GM23338 (cell line): ENCODE data around the gene PCSK5. TPM values are rescaled to one million over a fixed set of nuclear protein-coding genes. Genes with fewer than 3 reads are reported as not detected.

Source experiments
- ATAC-seq: fragments of 200-7000 bp; cut with Tn5 transposase; 3 replicates; pipeline ENCODE4 v1.9.1; 2020
- DNase-seq: peaks from one replicate; pipeline ENCODE4 v3.0.0-alpha.2; 2015; ENCODE audit warnings: low spot score
- H2AFZ ChIP-seq: fragments of 200-600 bp; sonication (generic); 2 replicates; pipeline ENCODE4 v1.8.0; 2016; ENCODE audit warnings: antibody characterized with exemption, mild to moderate bottlenecking, moderate library complexity
- H3F3A ChIP-seq: fragments of 200-600 bp; sonication (generic); replicated peaks from 2 replicates; pipeline ENCODE4 v1.8.0; 2017; ENCODE audit warnings: antibody characterized with exemption, mixed run types, low read depth
- H3K27ac ChIP-seq: fragments of 200-600 bp; sonication (generic); 2 replicates; pipeline ENCODE4 v1.6.1; 2016; ENCODE audit warnings: low read depth
- H3K27me3 ChIP-seq: fragments of 200-600 bp; sonication (generic); 2 replicates; pipeline ENCODE4 v1.8.0; 2016; ENCODE audit warnings: mild to moderate bottlenecking, mixed run types, moderate library complexity; ENCODE audit not compliant: insufficient read depth
- H3K36me3 ChIP-seq: fragments of 200-600 bp; sonication (generic); 2 replicates; pipeline ENCODE4 v1.8.0; 2016; ENCODE audit warnings: mild to moderate bottlenecking; ENCODE audit not compliant: insufficient read depth
- H3K4me1 ChIP-seq: fragments of 200-600 bp; sonication (generic); 2 replicates; pipeline ENCODE4 v1.8.0; 2016; ENCODE audit warnings: mild to moderate bottlenecking, moderate library complexity; ENCODE audit not compliant: insufficient read depth
- H3K4me2 ChIP-seq: fragments of 200-600 bp; sonication (generic); 2 replicates; pipeline ENCODE4 v1.7.1; 2017; ENCODE audit warnings: mixed run types
- H3K4me3 ChIP-seq: fragments of 200-600 bp; sonication (generic); 2 replicates; pipeline ENCODE4 v1.6.1; 2016; ENCODE audit warnings: mixed run types
- H3K79me2 ChIP-seq: fragments of 200-600 bp; sonication (generic); replicated peaks from 2 replicates; pipeline ENCODE4 v1.8.0; 2017; ENCODE audit warnings: mild to moderate bottlenecking; ENCODE audit not compliant: insufficient read depth
- H3K9me2 ChIP-seq: fragments of 200-600 bp; sonication (generic); 2 replicates; pipeline ENCODE4 v1.8.0; 2017; ENCODE audit not compliant: insufficient read depth
- H4K20me1 ChIP-seq: fragments of 200-600 bp; sonication (generic); replicated peaks from 2 replicates; pipeline ENCODE4 v1.8.0; 2017; ENCODE audit warnings: mild to moderate bottlenecking; ENCODE audit not compliant: insufficient read depth
- H3K27ac Mint-ChIP-seq: 2 replicates; pipeline ENCODE4 v1.8.0; 2020; ENCODE audit warnings: inconsistent platforms, mild to moderate bottlenecking, moderate library complexity, mixed read lengths
- H3K27me3 Mint-ChIP-seq: 3 replicates; pipeline ENCODE4 v1.8.0; 2022; ENCODE audit warnings: low read depth, mild to moderate bottlenecking, moderate library complexity, mixed read lengths, inconsistent platforms; ENCODE audit not compliant: insufficient read depth, poor library complexity
- H3K36me3 Mint-ChIP-seq: 3 replicates; pipeline ENCODE4 v1.8.0; 2021; ENCODE audit warnings: low read depth, mild to moderate bottlenecking, inconsistent platforms, moderate library complexity, mixed read lengths
- H3K4me1 Mint-ChIP-seq: 3 replicates; pipeline ENCODE4 v1.8.0; 2020; ENCODE audit warnings: mild to moderate bottlenecking, inconsistent platforms, mixed read lengths
- H3K4me3 Mint-ChIP-seq: 3 replicates; pipeline ENCODE4 v1.8.0; 2021; ENCODE audit warnings: moderate library complexity, mild to moderate bottlenecking, inconsistent platforms, mixed read lengths
- H3K9me3 Mint-ChIP-seq: 3 replicates; pipeline ENCODE4 v1.8.0; 2020; ENCODE audit warnings: moderate library complexity, mild to moderate bottlenecking, inconsistent platforms, mixed read lengths
- CREB1 ChIP-seq: fragments of 250-450 bp; sonication (Bioruptor Pico); IDR thresholded peaks from 2 replicates; pipeline ENCODE4 v1.5.0; 2020; ENCODE audit warnings: low read depth, mild to moderate bottlenecking, moderate library complexity
- ETS1 ChIP-seq: IDR thresholded peaks from 2 replicates; pipeline ENCODE4 v1.6.1; 2016; ENCODE audit warnings: antibody characterized with exemption
- EZH2 ChIP-seq: fragments of 200-600 bp; sonication (generic); IDR thresholded peaks from one replicate; pipeline ENCODE4 v1.8.0; 2017; ENCODE audit warnings: antibody characterized with exemption, mild to moderate bottlenecking, low read depth; ENCODE audit not compliant: unreplicated experiment
- EZH2phosphoT487 ChIP-seq: fragments of 200-600 bp; sonication (generic); IDR thresholded peaks from one replicate; pipeline ENCODE4 v1.8.1; 2018; ENCODE audit warnings: antibody characterized with exemption; ENCODE audit not compliant: unreplicated experiment
- JUNB ChIP-seq: IDR thresholded peaks from one replicate; pipeline ENCODE4 v1.6.1; 2016; ENCODE audit warnings: antibody characterized with exemption; ENCODE audit not compliant: unreplicated experiment
- NANOG ChIP-seq: IDR thresholded peaks from 2 replicates; pipeline ENCODE4 v1.6.1; 2016; ENCODE audit warnings: antibody characterized with exemption, borderline replicate concordance
- POLR2AphosphoS5 ChIP-seq: IDR thresholded peaks from 2 replicates; pipeline ENCODE4 v1.6.1; 2016; ENCODE audit warnings: antibody characterized with exemption, low read depth
- STAT1 ChIP-seq: IDR thresholded peaks from one replicate; pipeline ENCODE4 v1.6.1; 2016; ENCODE audit warnings: antibody characterized with exemption; ENCODE audit not compliant: unreplicated experiment
- ZNF114 ChIP-seq: fragments of 250-450 bp; sonication (Bioruptor Pico); IDR thresholded peaks from 2 replicates; pipeline ENCODE4 v1.5.0; 2020; ENCODE audit warnings: mild to moderate bottlenecking, moderate library complexity
- ZNF331 ChIP-seq: fragments of 250-450 bp; sonication (Bioruptor Pico); IDR thresholded peaks from 2 replicates; pipeline ENCODE4 v1.5.0; 2020; ENCODE audit warnings: low read depth, mild to moderate bottlenecking, moderate library complexity
- polyA plus RNA-seq: library from polyadenylated mRNA; unstranded; fragments of >200 nt; fragmentation: Nextera tagmentation; extraction: Ambion mirVana; gene quantifications from 2 replicates; pipeline ENCODE4 v1.2.1, GENCODE V29; 2016
- total RNA-seq: library from RNA; depleted of rRNA; stranded (reverse); fragments of >200 nt; shearing (Covaris generic); gene quantifications from 2 replicates; pipeline ENCODE4 v1.2.3, GENCODE V29; 2014
- TF ChIP-seq, protein P1 (sequence below), 2 experiments: fragments of 200-600 bp in 1 of 2; sonication (generic) in 1 of 2; conservative IDR thresholded peaks; 2 replicates each; pipeline versions ENCODE4 v1.5.1 to v1.6.1; 2016 to 2017; ENCODE audit warnings: antibody characterized with exemption in 2 of 2, low read depth in 2 of 2, mild to moderate bottlenecking in 2 of 2, moderate library complexity in 1 of 2
- TF ChIP-seq, protein P2 (sequence below): IDR thresholded peaks from one replicate; pipeline ENCODE4 v1.6.1; 2018; ENCODE audit warnings: antibody characterized with exemption; ENCODE audit not compliant: unreplicated experiment
- TF ChIP-seq, protein P3 (sequence below): fragments of 250-450 bp; sonication (Bioruptor Pico); IDR thresholded peaks from 2 replicates; pipeline ENCODE4 v1.5.0; 2020; ENCODE audit warnings: mild to moderate bottlenecking, moderate library complexity

The PCSK5 gene
- total and polyA plus RNA-seq, 2 experiments from 2014 or later = 12.3 to 34.8 TPM

DNA sequence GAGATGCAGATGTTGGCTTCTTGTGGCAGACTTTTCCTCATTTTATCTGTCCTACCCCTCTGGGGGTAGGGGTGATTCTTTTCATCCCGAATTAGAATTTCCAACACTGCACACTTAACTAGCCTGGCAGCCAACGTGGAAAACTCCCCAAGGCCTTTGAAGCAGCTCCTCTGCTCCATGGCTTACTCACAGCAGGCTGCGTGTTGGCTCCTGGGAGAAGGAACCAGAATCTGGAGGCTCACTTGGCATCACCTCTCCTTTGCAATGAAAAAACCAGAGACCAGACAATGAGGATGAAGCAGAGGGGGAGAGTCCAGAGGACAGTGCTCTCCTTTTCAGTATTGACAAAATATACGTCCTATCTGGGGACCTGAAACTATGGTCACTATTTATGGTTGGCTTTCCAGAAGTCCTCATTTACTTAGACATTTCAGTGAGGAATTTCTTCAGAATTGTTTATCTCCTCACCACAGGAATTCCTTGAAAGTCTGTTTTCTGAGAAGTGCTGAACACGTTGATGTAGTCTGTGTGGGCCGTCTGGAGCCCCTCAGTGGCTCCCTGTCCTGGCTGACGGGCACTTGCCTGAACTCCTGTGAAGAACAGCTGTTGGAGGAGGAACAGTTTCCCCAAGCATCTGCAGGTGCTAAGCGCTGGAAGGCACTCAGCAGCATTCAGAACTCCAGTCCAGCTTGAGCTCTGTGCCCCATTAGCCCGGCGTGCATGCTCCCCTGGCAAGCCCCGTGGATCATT, 272.5 kb downstream of the PCSK5 start:
- TF ChIP-seq STAT1 (no peak), JUNB (no peak), POLR2AphosphoS5 (no peak), NANOG (no peak), EZH2 (no peak), CREB1 (CRISPR knock-in tag) (no peak), ZNF331 (CRISPR knock-in tag) (no peak), ETS1 (no peak), ZNF114 (CRISPR knock-in tag) (no peak), EZH2phosphoT487 (no peak)
- TF ChIP-seq, protein P1, sequence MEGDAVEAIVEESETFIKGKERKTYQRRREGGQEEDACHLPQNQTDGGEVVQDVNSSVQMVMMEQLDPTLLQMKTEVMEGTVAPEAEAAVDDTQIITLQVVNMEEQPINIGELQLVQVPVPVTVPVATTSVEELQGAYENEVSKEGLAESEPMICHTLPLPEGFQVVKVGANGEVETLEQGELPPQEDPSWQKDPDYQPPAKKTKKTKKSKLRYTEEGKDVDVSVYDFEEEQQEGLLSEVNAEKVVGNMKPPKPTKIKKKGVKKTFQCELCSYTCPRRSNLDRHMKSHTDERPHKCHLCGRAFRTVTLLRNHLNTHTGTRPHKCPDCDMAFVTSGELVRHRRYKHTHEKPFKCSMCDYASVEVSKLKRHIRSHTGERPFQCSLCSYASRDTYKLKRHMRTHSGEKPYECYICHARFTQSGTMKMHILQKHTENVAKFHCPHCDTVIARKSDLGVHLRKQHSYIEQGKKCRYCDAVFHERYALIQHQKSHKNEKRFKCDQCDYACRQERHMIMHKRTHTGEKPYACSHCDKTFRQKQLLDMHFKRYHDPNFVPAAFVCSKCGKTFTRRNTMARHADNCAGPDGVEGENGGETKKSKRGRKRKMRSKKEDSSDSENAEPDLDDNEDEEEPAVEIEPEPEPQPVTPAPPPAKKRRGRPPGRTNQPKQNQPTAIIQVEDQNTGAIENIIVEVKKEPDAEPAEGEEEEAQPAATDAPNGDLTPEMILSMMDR (conservative IDR thresholded peaks at IDR 0.05; ENCODE audit: low read depth in 2 of 2) = no peak
- TF ChIP-seq, protein P2, sequence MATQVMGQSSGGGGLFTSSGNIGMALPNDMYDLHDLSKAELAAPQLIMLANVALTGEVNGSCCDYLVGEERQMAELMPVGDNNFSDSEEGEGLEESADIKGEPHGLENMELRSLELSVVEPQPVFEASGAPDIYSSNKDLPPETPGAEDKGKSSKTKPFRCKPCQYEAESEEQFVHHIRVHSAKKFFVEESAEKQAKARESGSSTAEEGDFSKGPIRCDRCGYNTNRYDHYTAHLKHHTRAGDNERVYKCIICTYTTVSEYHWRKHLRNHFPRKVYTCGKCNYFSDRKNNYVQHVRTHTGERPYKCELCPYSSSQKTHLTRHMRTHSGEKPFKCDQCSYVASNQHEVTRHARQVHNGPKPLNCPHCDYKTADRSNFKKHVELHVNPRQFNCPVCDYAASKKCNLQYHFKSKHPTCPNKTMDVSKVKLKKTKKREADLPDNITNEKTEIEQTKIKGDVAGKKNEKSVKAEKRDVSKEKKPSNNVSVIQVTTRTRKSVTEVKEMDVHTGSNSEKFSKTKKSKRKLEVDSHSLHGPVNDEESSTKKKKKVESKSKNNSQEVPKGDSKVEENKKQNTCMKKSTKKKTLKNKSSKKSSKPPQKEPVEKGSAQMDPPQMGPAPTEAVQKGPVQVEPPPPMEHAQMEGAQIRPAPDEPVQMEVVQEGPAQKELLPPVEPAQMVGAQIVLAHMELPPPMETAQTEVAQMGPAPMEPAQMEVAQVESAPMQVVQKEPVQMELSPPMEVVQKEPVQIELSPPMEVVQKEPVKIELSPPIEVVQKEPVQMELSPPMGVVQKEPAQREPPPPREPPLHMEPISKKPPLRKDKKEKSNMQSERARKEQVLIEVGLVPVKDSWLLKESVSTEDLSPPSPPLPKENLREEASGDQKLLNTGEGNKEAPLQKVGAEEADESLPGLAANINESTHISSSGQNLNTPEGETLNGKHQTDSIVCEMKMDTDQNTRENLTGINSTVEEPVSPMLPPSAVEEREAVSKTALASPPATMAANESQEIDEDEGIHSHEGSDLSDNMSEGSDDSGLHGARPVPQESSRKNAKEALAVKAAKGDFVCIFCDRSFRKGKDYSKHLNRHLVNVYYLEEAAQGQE = no peak
- TF ChIP-seq, protein P3, sequence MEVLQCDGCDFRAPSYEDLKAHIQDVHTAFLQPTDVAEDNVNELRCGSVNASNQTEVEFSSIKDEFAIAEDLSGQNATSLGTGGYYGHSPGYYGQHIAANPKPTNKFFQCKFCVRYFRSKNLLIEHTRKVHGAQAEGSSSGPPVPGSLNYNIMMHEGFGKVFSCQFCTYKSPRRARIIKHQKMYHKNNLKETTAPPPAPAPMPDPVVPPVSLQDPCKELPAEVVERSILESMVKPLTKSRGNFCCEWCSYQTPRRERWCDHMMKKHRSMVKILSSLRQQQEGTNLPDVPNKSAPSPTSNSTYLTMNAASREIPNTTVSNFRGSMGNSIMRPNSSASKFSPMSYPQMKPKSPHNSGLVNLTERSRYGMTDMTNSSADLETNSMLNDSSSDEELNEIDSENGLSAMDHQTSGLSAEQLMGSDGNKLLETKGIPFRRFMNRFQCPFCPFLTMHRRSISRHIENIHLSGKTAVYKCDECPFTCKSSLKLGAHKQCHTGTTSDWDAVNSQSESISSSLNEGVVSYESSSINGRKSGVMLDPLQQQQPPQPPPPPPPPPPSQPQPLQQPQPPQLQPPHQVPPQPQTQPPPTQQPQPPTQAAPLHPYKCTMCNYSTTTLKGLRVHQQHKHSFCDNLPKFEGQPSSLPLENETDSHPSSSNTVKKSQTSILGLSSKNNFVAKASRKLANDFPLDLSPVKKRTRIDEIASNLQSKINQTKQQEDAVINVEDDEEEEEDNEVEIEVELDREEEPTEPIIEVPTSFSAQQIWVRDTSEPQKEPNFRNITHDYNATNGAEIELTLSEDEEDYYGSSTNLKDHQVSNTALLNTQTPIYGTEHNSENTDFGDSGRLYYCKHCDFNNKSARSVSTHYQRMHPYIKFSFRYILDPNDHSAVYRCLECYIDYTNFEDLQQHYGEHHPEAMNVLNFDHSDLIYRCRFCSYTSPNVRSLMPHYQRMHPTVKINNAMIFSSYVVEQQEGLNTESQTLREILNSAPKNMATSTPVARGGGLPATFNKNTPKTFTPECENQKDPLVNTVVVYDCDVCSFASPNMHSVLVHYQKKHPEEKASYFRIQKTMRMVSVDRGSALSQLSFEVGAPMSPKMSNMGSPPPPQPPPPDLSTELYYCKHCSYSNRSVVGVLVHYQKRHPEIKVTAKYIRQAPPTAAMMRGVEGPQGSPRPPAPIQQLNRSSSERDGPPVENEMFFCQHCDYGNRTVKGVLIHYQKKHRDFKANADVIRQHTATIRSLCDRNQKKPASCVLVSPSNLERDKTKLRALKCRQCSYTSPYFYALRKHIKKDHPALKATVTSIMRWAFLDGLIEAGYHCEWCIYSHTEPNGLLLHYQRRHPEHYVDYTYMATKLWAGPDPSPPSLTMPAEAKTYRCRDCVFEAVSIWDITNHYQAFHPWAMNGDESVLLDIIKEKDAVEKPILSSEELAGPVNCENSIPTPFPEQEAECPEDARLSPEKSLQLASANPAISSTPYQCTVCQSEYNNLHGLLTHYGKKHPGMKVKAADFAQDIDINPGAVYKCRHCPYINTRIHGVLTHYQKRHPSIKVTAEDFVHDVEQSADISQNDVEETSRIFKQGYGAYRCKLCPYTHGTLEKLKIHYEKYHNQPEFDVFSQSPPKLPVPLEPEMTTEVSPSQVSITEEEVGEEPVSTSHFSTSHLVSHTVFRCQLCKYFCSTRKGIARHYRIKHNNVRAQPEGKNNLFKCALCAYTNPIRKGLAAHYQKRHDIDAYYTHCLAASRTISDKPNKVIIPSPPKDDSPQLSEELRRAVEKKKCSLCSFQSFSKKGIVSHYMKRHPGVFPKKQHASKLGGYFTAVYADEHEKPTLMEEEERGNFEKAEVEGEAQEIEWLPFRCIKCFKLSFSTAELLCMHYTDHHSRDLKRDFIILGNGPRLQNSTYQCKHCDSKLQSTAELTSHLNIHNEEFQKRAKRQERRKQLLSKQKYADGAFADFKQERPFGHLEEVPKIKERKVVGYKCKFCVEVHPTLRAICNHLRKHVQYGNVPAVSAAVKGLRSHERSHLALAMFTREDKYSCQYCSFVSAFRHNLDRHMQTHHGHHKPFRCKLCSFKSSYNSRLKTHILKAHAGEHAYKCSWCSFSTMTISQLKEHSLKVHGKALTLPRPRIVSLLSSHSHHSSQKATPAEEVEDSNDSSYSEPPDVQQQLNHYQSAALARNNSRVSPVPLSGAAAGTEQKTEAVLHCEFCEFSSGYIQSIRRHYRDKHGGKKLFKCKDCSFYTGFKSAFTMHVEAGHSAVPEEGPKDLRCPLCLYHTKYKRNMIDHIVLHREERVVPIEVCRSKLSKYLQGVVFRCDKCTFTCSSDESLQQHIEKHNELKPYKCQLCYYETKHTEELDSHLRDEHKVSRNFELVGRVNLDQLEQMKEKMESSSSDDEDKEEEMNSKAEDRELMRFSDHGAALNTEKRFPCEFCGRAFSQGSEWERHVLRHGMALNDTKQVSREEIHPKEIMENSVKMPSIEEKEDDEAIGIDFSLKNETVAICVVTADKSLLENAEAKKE = no peak

More for the DNA sequence above, 272.5 kb downstream of the PCSK5 start:
- Histone ChIP-seq H3K27me3 (no peaks in the 10 kb centered on the region), H3K27ac (no peak overlapping the region), H3K79me2 (no peaks in the 10 kb centered on the region), H3K4me3 (no peak overlapping the region), H3K9me2 (no peaks in the 10 kb centered on the region), H3K4me2 (no peak overlapping the region), H3F3A (no peaks in the 10 kb centered on the region), H2AFZ (no peak overlapping the region), H3K36me3 (0 out of 2 replicates have a peak, but pooled peaks cover 8% of the 10 kb centered on the region), H4K20me1 (no peaks in the 10 kb centered on the region), H3K4me1 (peaks cover 16% of the 10 kb centered on the region; the same call in 1 of the 2 replicates)
- DNase-seq (no peak), ATAC-seq (no peak)
- Mint-ChIP-seq H3K9me3 (no peaks in the 10 kb centered on the region), H3K27me3 (peaks cover 8% of the 10 kb centered on the region), H3K4me1 (peaks cover 39% of the 10 kb centered on the region), H3K27ac (no peak overlapping the region; the same call in 1 of the 2 replicates), H3K4me3 (no peak overlapping the region), H3K36me3 (peaks cover 31% of the 10 kb centered on the region)
